Thymus (tissue), 11 donors: Measurements from ENCODE around the gene SSPN. TPM values are rescaled to one million over a fixed set of nuclear protein-coding genes. Genes with fewer than 3 reads are reported as not detected.

Experiments used
- DNase-seq, 9 donors: peaks; one replicate each; pipeline ENCODE4 v3.0.0-alpha.2; 2013; ENCODE audit warnings: low spot score in 9 of 9, low read depth in 6 of 9, missing footprints in 1 of 9
- H3K27ac ChIP-seq, 2 donors: one replicate each; pipeline ENCODE4 v1.5.1; 2013; ENCODE audit warnings: control low read depth in 1 of 2, low read depth in 1 of 2, low read length in 1 of 2, mild to moderate bottlenecking in 1 of 2, moderate library complexity in 1 of 2
- H3K27me3 ChIP-seq, 2 donors: one replicate each; pipeline ENCODE4 v1.5.1; 2013; ENCODE audit warnings: low read length in 1 of 2; ENCODE audit not compliant: control insufficient read depth in 2 of 2, insufficient read depth in 1 of 2
- H3K36me3 ChIP-seq, 2 donors: one replicate each; pipeline ENCODE4 v1.5.1; 2013; ENCODE audit warnings: low read length in 1 of 2, mild to moderate bottlenecking in 1 of 2, moderate library complexity in 1 of 2; ENCODE audit not compliant: control insufficient read depth in 2 of 2, insufficient read depth in 2 of 2
- H3K4me1 ChIP-seq, 2 donors: one replicate each; pipeline ENCODE4 v1.5.1; 2013; ENCODE audit warnings: low read length in 2 of 2; ENCODE audit not compliant: control insufficient read depth in 2 of 2, insufficient read depth in 2 of 2
- H3K4me3 ChIP-seq, 2 donors: one replicate each; pipeline ENCODE4 v1.5.1; 2013; ENCODE audit warnings: low read length in 2 of 2, control low read depth in 1 of 2, mild to moderate bottlenecking in 1 of 2
- H3K9me3 ChIP-seq, 2 donors: one replicate each; pipeline ENCODE4 v1.5.1; 2013; ENCODE audit warnings: low read length in 1 of 2, mild to moderate bottlenecking in 1 of 2; ENCODE audit not compliant: control insufficient read depth in 2 of 2, insufficient read depth in 1 of 2
- WGBS: extraction: QIAGEN DNeasy Blood & Tissue Kit; methylation state at CpG from one replicate; pipeline ENCODE4 v1.1.7; 2013; 5-methylcytosine and 5-hydroxymethylcytosine counted together
- polyA plus RNA-seq: library from polyadenylated mRNA; stranded (reverse); fragments of 200-250 nt; gene quantifications from one replicate; pipeline ENCODE4 v1.2.3, GENCODE V29; 2013
- total RNA-seq: library from RNA; stranded (reverse); fragments of 120-200 nt; gene quantifications from one replicate; pipeline ENCODE4 v1.2.4, GENCODE V29; 2013
- donor health status: healthy.

The SSPN gene
- total and polyA plus RNA-seq, 2 donors: 4.0 to 6.0 TPM

DNA sequence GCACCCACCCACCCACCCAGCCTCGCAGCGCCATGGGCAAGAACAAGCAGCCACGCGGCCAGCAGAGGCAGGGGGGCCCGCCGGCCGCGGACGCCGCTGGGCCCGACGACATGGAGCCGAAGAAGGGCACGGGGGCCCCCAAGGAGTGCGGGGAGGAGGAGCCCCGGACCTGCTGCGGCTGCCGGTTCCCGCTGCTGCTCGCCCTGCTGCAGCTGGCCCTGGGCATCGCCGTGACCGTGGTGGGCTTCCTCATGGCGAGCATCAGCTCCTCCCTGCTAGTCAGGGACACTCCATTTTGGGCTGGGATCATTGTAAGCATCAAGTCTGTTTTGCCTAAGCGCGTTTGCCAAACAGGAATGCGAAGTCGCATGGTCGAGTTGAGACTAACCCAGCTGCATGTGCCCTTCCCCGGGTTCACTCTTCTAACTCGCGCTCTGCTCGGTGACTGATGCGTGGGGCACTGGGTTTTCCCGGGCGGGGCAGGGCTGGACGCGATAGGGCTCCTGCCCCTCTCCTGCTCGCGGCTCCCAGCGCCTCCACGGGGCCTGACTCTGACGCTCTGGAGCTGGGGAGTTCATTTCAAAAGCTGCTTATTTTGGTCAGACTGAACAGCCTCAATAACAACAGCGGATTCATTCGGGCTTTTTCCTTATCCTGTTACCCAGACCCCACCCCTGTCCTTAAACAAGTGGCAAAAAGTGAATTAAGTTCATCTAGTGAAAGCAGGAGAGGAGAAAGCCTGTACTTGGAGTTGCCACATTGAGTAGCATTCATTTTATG, 458 bp downstream of the SSPN start:
- Histone ChIP-seq H3K4me3 (peak overlapping the region; percentile 44 to 46), H3K27me3 (peaks cover 0 to 29% of the 10 kb centered on the region in 2 donors), H3K9me3 (no peaks in the 10 kb centered on the region), H3K4me1 (peaks cover 0 to 6% of the 10 kb centered on the region in 2 donors), H3K27ac (peak overlapping the region; percentile 19 to 34), H3K36me3 (no peaks in the 10 kb centered on the region)
- WGBS: 2% methylated on average over 45 of the region's 45 CpGs
- DNase-seq: peak in 5 of 9 donors; percentile 5 to 40 (median 8)

DNA sequence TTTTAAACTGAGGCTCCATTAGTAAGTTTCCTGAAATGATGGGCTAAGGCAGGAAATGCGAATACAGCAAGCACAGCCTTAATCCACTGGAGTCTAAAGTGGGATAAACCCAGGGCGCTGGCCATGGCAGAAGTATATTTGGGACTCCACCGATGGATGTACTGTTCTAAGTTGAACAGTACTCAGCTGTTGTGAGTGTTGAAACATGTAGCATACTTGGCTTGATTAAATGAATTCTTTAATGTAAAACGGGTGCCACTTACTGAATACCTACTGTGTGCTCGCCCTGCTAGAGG, 996 bp downstream of the SSPN start:
- no peak for DNase-seq
- peaks cover 0 to 29% of the 10 kb centered on the region in 2 donors for H3K27me3 ChIP-seq
- H3K36me3 ChIP-seq: no peaks in the 10 kb centered on the region
- H3K27ac ChIP-seq: no peak overlapping the region
- peaks cover 0 to 6% of the 10 kb centered on the region in 2 donors for H3K4me1 ChIP-seq
- 93% methylated on average over 5 of the region's 5 CpGs for WGBS
- H3K9me3 ChIP-seq: no peaks in the 10 kb centered on the region
- peak overlapping the region in 1 of 2 donors; percentile 46 for H3K4me3 ChIP-seq

DNA sequence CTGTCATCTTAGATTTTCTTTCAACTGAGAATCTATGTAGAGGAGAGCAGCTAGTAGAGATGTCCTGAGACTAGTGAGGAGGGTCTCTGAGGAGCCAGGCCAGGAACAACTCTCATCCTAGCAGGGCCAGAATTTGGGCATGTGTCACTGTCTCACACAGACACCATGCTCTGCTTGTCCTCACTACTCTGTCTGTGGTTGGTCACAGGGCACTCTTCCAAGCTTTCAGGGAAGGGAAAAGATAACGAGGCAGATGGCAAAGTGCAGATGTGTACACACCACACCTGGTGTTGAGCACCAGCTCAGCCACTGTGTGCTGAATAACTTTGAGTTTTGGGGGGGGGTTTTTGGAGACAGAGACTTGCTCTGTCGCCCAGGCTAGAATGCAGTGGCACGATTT, 2.5 kb downstream of the SSPN start:
- no peak for DNase-seq

DNA sequence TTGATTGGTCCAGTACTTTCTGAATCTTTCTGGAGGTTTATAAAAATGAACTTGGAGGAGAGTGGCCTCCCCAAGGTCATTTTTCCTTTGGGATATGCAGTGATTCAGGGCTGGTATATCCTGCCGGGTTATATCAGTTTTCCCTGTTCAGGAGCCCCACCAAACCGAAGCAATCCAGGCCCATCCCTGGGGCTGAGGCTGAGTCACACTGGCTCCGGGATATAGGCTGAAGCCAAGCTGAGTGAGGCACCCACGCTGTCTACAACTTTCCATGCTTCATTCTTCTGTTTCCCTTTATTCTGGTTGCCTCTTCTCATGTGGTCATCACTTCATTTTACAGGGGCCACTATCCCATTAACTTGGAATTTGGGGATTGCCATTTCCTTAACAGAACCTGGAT, 3.4 kb downstream of the SSPN start:
- H3K9me3 ChIP-seq: no peaks in the 10 kb centered on the region
- no peak overlapping the region for H3K27ac ChIP-seq
- H3K4me3 ChIP-seq: no peak overlapping the region
- no peaks in the 10 kb centered on the region for H3K36me3 ChIP-seq
- peaks cover 0 to 6% of the 10 kb centered on the region in 2 donors for H3K4me1 ChIP-seq
- WGBS: 96% methylated on average over 4 of the region's 4 CpGs
- no peak for DNase-seq
- peaks cover 0 to 29% of the 10 kb centered on the region in 2 donors for H3K27me3 ChIP-seq

More for the DNA sequence above, 2.5 kb downstream of the SSPN start:
- Histone ChIP-seq H3K27me3 (peaks cover 0 to 29% of the 10 kb centered on the region in 2 donors), H3K27ac (no peak overlapping the region), H3K9me3 (no peaks in the 10 kb centered on the region), H3K4me3 (no peak overlapping the region), H3K4me1 (peaks cover 0 to 6% of the 10 kb centered on the region in 2 donors), H3K36me3 (no peaks in the 10 kb centered on the region)
- WGBS: 71% methylated on average over 3 of the region's 3 CpGs

DNA sequence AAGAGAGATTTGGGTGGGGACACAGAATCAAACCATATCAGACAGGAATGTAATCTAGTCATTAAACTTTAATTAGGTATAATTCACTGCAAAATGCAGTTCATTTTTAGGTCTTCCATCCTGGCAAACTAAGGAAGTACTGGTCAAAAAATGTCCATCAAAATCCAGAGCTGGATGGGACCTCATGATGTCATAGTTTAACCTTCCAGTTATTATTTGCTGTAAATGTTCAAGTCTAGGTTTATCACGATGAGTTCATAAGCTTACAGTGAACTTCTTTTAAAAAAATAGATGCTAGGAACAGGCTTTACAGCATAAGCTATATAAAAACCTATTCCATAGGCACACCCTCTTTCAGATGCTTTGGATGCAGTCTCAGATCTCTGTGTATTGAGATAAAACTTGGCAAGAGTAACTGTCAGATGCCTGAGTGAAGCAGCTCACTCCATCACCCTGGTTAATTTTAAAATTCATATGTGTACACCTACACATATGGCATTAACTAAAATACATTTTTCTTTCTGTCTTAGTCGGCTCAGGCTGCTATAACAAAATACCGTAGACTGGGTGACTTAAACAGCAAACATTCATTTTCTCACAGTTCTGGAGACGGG, 7.9 kb downstream of the SSPN start:
- DNase-seq: no peak

DNA sequence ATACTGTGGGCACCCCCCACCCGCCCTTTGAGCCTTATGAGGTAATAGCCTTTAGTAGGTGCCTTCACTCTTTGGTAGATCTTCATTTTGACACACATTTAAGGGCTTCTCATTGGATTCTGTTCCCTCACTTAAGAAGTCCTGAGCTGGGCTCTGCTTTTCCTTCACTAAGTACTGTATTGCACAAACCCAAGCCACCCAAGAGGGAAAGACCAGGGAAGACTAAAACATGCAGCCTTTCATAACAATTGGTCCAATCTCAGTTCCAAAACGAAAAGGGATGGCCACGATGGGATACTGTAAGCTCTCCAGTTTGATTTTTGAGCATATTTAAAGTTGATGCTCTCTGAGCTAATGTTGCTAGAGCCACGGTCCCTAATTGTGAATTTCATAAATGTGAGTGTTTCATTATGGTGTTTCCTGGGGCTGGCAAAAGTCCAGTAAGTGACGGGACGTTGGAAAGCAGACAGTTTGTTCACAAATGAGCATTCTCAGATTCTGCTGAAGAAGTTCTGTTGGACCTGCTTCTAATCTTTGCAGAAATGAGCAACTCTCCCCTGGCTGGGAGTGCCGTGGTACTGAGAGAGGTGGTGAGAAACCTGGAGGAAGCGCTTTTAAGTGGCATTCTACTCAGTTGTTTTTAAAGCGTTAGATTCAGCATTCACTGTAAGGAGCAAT, 9.4 kb downstream of the SSPN start:
- no peak for DNase-seq
- 93% methylated on average over 9 of the region's 9 CpGs for WGBS
- no peaks in the 10 kb centered on the region for H3K36me3 ChIP-seq
- H3K27ac ChIP-seq: no peak overlapping the region
- H3K4me3 ChIP-seq: no peak overlapping the region
- no peaks in the 10 kb centered on the region for H3K9me3 ChIP-seq
- no peaks in the 10 kb centered on the region for H3K27me3 ChIP-seq
- no peaks in the 10 kb centered on the region for H3K4me1 ChIP-seq

More for the DNA sequence above, 7.9 kb downstream of the SSPN start:
- no peak overlapping the region for H3K4me3 ChIP-seq
- H3K27me3 ChIP-seq: no peaks in the 10 kb centered on the region
- WGBS: 97% methylated on average over 4 of the region's 4 CpGs
- no peaks in the 10 kb centered on the region for H3K9me3 ChIP-seq
- H3K36me3 ChIP-seq: no peaks in the 10 kb centered on the region
- H3K27ac ChIP-seq: no peak overlapping the region
- no peaks in the 10 kb centered on the region for H3K4me1 ChIP-seq

DNA sequence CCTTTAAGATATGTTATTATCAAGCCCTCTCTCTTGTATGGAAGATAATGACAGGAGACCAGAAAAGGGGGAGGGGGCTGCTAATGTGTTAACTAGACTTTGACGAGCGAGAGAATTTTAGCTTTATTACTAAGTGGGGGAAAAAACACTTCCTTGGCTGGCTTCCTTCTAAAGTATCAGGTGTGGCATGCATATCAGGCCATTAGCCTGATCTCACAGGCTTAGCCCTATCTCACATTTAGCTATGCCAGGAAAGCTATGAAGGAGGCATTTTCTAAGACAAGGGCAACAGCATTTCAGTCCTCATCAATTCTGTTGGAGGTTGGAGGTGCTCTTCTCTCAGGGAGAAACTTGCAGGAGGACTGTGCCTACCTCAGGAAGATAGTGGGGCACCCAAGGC, 9.9 kb downstream of the SSPN start:
- WGBS: 97% methylated on average over 2 of the region's 2 CpGs
- no peaks in the 10 kb centered on the region for H3K4me1 ChIP-seq
- H3K27ac ChIP-seq: no peak overlapping the region
- H3K4me3 ChIP-seq: no peak overlapping the region
- no peaks in the 10 kb centered on the region for H3K9me3 ChIP-seq
- no peaks in the 10 kb centered on the region for H3K36me3 ChIP-seq
- DNase-seq: no peak
- H3K27me3 ChIP-seq: no peaks in the 10 kb centered on the region

DNA sequence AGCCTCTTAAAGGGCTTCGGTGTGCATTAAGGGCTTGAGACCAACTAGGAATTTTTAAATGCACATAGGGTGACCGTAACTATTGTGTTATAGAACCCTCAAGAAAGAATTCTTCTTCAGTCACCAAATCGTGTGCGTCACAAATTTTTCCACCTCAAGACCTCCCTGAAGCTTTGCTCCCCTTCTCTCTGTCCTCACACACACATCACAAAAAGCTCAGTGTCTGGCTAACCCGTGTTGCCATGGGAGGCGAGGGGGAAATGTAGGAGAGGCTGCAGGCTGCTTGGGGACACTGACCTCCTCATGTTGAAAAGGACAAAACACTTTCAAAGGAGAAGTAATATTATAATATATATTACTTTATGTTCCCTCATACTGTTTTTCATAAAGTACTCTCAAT, 10.6 kb downstream of the SSPN start:
- Histone ChIP-seq H3K27me3 (no peaks in the 10 kb centered on the region), H3K4me1 (no peaks in the 10 kb centered on the region), H3K4me3 (no peak overlapping the region), H3K9me3 (no peaks in the 10 kb centered on the region), H3K27ac (no peak overlapping the region), H3K36me3 (no peaks in the 10 kb centered on the region)
- 96% methylated on average over 6 of the region's 6 CpGs for WGBS
- DNase-seq: no peak

DNA sequence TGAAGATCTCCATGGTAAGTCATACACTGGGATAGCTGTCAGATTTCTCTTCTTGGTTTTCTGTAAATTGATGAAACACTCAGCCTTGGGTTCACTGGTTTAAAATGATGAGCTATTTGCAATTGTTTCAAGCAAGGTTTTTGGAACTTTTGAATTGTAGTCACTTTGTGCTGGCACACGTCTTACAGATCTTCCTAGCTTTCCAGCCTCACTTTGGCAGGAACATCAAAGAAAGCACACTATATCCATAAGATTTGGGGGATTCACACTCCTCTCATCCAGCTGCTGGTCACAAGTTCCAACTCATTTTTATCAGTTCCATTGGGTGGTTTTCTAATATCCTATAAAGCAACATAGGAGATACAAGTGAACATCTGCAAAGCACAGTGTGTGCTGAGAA, 16.0 kb downstream of the SSPN start:
- Histone ChIP-seq H3K36me3 (no peaks in the 10 kb centered on the region), H3K27me3 (no peaks in the 10 kb centered on the region), H3K9me3 (no peaks in the 10 kb centered on the region), H3K27ac (no peak overlapping the region), H3K4me1 (no peaks in the 10 kb centered on the region), H3K4me3 (no peak overlapping the region)
- 94% methylated on average over 1 of the region's 1 CpG for WGBS
- no peak for DNase-seq
